GM18868 (cell line): ENCODE results near the gene CITED2.
"Not testable (repeated sequence)": the region's sequence is repeated elsewhere in the genome, so short reads cannot be mapped to it uniquely, and the experiment has no call there.

Source experiments
- ATAC-seq: cut with Tn5 transposase; IDR thresholded peaks from one replicate; pipeline ENCODE4 v1.9.1; 2021; ENCODE audit warnings: mild to moderate bottlenecking, moderate library complexity; ENCODE audit not compliant: unreplicated experiment

CITED2 gene

GRCh38 chr6:139374357-139375225, at the start of gene CITED2:
Gene CITED2, minus strand, starts transcription at chr6:139374648. Its CDS starts 704 bp downstream, at chr6:139373944.
- peak; percentile 65 for ATAC-seq

DNA sequence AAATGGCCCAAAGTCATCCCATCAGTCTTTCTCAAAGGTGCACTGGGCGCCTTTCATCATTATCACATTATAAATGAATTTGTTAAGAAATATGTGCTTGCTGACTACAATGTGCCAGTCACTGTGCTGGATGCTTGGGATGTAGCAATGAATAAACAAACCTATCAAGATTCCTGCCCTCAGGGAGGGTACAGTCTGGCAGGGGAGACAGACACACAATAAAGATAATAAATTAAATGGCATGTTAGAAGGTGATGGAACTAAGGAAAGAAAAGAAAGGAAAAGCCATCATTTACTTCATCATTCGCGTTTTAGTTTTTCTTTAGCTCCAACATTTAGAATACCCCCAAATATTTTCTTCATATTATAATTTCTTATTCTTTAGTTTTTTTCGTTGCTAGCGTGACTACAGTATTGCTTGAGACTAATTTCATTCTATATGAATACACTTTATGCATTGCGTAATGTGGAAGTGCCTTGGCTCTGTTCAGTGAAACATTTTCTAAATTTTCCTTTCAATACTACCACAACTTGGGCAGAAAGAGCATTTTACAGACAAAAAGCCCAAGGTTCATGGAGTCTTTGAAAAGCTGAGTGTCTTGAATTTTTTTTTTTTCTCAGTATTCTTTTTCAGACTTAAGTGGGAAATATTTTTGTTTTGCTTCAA, 48.7 kb upstream of the CITED2 start:
- ATAC-seq = no peak

- peak; percentile 47 for ATAC-seq
Observed at GRCh38 chr6:139422105-139423036, 47.9 kb upstream of the CITED2 start.

DNA sequence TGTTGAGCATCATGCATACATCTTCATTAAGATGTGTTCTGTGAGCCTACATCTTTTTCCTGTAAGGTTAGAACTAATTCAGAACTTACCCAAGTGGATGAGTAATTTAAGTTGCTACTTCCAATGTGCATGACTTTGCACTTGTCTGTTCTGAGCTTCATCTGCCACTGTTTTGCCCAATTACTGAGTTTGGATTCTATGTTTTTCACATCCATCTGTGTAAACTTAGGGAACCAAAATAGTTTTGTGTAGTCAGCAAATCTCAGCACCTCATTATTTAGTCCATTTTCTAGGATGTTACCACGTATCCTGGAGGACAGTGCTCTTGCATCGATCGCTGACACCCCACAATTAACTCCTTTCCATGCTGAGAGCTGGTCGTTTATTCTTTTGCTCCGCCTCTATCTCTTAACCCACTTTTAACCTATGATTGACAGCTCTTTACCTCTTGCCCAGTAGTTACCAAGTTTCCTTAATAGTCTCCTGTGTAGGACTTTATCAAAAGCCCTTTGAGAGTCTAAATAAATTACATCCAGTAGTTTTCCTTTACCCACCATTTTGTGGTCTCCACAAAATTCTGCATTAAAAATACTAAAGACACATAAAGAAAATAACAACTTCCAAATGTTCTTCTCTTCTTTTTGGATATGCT, 44.2 kb upstream of the CITED2 start:
- ATAC-seq = no peak

DNA sequence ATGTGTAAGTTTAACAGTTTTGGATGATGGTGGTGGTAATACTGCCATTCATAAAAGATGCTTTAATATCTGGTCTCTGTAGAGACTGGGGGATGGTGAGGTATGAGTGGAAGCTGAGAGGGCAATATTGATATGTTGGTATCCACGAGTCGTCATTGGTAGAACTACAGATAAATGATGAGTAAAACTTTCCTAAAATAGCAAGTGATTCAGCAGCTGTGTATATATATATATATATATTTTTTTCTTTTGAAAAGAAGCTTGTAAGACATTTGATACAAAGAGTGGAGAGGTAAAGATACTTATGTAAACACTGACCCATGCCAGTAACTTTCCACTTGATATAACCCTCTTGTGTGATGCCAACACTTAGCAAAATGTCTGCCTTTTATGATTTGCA, 41.7 kb upstream of the CITED2 start:
- no peak for ATAC-seq

DNA sequence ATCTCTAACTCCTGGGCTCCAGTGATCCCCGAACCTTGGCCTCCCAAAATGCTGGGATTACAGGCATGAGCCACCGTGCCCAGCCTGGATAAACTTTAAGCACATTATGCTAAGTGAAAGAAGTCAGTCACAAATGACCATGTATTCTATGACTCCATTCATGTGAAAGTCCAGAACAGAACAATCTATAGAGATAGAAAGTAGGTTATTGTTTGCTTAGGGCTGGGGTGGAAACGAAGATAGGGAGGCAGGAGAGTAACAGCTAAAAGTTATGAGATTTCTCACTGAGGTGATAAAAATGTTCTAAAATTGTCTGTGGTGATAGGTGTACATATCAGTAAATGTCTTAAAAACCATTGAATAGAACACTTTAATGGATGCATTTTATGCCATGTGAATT, 40.9 kb upstream of the CITED2 start:
- peak; percentile 57 for ATAC-seq

DNA sequence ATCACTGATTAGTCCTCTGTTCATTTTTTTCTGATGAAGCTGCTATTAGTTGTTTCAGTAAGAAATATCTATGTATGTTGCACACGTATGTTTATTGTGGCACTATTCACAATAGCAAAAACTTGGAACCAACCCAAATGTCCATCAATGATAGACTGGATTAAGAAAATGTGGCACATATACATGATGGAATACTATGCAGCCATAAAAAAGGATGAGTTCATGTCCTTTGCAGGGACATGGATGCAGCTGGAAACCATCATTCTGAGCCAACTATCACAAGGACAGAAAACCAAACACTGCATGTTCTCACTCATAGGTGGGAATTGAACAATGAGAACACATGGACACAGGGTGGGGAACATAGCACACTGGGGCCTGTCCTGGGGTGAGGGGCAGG, 37.7 kb upstream of the CITED2 start:
- ATAC-seq = not testable (repeated sequence)

DNA sequence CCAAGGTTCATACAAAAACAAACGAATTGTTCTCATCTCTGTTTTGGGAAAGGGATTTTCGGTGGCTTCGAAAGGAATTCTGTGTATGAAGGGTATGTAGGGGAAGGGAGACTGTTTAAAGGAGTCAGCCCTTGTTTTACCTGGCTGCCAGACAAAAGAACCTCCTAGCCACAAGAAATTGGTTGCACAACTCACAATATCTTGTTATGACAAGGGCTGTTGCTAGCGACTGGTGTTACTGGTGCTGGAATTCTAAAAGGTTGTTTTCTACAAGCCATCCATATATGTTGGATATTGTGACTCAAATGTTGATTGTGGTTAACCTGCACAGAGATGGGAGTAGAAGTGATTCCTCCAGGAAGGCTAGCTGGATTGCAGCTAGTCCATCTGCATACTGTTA, 34.6 kb upstream of the CITED2 start:
- ATAC-seq = no peak

DNA sequence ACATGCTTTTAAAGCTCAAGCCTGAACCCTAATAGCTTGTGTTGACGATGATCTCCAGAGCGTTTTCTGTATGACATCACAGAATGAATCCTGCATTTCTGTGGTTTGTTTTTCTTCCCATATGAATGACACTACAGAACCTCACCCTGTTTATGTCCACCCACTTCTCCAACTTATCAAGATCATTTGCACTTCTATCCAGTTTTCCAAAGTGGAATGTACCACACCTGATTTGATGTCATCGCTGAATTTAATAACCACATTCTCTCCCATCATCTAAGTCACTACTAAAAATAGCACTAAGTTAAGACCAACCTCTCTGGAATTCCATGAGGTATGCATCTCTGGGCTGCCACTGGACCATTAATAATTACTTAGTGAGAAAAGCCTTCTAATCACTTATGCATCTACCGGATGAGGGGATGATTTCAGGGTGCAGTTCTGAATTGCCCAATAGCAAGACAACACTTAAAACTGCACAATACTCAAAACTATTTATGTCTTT, 33.3 kb upstream of the CITED2 start:
- ATAC-seq = no peak

- ATAC-seq = no peak
Observed at GRCh38 chr6:139406577-139407343, 32.3 kb upstream of the CITED2 start.

- no peak for ATAC-seq
Observed at GRCh38 chr6:139402876-139403386, 28.5 kb upstream of the CITED2 start.

- ATAC-seq = no peak
Observed at GRCh38 chr6:139398658-139399057, 24.2 kb upstream of the CITED2 start.

GRCh38 chr6:139395891-139396301, 21.4 kb upstream of the CITED2 start:
- ATAC-seq = no peak

GRCh38 chr6:139395371-139395770, 20.9 kb upstream of the CITED2 start:
- ATAC-seq = no peak

DNA sequence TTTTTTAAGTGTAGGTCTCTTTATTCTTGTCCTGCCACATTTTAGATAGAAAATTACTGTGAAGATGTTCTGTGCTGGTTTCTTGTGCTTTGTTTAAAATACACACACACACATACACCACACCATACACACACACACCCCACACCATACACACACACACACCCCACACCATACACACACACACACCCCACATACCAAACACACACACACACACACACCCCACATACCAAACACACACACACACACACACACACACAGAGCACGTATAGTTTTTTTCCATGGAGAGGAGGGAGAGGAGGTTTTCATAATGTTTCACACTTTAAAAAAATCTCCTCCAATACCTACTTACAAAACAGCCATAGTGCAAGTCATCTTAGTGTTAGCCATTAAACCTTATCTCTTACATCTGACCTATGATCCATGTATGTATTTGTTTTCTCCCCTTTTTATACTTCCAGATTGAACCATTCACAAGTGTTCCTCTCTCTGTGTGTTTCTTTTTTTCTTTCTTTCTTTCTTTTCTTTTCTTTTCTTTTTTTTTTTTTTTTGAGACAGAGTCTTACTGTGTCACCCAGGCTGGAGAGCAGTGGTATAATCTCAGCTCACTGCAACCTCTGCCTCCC, 19.7 kb upstream of the CITED2 start:
- ATAC-seq = no peak

DNA sequence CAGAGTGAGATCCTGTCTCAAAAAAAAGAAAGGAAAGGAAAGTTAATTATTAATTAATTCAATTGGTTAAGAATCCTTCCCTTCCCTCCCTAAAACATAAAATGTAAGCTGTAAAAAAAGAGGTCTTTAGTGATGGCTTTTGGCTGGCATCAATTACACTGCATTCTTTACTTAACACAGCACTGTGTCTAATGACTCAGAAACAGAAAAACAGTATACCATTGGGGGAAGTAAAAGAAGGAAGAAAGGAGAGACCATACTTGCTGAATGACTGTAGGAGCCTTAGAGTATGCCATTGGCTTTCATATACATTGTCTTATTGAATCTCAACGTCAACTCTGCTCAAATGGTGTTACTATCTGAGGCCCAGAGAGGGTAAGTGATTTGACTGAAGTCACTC, 18.3 kb upstream of the CITED2 start:
- ATAC-seq = peak; percentile 99

DNA sequence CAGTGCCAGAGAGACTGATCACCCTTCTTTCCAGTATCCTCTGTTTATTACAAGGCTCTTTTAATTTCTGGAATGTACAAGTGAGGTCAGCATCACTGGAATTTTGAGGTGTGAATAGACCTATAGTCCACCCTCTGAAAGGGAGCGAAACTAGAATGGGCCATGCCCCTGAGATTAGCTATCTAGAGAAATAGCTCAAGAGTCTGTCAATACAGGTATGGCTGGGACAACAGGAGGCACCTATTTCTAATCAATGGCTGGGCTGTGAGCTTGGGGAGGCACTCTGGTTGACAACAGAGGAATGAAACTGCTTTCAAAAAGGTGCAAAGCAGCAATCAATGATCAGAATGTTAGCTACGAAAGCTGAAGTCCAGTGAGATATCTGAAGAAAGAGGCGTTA, 17.3 kb upstream of the CITED2 start:
- no peak for ATAC-seq

GRCh38 chr6:139390447-139390846, 16.0 kb upstream of the CITED2 start:
- ATAC-seq = no peak

DNA sequence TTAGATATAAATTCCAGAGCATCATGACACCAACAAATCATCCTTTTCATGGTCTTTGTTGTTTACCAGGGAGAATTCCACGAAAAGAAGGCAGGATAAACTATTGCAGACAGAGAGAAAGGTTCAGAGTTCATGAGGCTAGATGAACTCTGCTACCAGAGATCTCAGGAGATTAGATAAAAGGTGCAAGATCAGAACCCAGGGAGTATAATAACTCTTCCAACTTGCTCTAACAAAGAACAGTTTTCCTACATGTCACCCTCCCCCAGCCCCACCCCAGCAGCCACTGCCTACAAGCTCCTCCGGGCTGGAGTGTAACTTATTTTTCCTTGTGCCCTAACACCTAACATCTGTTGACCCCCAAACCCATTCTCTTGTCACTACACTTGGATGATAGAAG, 13.9 kb upstream of the CITED2 start:
- no peak for ATAC-seq
